Measurements from ENCODE around the gene PSMB7. TPM values are rescaled to one million over a fixed set of nuclear protein-coding genes. Genes with fewer than 3 reads are reported as not detected.

The PSMB7 gene
- total and polyA plus RNA-seq, 4 donors = 86.1 to 194 (median 149) TPM

DNA sequence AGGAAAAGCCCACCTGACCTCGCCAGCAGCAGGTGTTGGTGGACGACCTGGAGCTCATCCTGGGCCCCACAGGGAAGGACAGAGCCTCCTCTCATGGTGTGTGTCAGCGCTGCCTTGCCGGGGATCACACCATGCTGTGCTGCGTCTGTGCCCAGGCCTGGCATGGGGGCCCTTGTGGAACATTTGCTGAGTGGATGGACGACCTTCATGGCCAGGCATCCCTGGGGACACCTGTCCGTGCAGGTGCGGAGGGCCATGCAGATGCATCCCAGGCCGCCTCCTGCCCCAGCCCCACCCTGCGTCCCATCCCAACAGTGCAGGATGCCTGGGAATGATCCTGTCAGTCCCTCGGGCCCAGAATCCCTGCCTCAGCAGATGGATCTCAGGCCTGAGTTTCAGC lies 83.7 kb downstream of the PSMB7 start:
- Histone ChIP-seq H3K4me1 (ENCODE audit: control insufficient read depth in 5 of 5, insufficient read depth in 5 of 5, low read length in 5 of 5) (no peaks in the 10 kb centered on the region), H3K27me3 (ENCODE audit: control insufficient read depth in 3 of 3, insufficient read depth in 3 of 3, low read length in 2 of 3) (no peaks in the 10 kb centered on the region), H3K9me3 (ENCODE audit: control insufficient read depth in 4 of 4, insufficient read depth in 3 of 4, low read length in 3 of 4) (no peaks in the 10 kb centered on the region), H3K36me3 (ENCODE audit: control insufficient read depth in 4 of 4, insufficient read depth in 4 of 4, low read length in 4 of 4) (peaks cover 0 to 72% (median 11%) of the 10 kb centered on the region in 4 donors), H3K9ac (ENCODE audit: insufficient read depth in 1 of 2, low read length in 2 of 2) (no peak overlapping the region), H3K4me3 (no peak overlapping the region), H3K27ac (ENCODE audit: low read depth in 1 of 2, low read length in 1 of 2) (no peak overlapping the region)
- DNase-seq (no peak), ATAC-seq (ENCODE audit: insufficient read depth, low FRiP score) (no peak)
- TF ChIP-seq, protein P1, sequence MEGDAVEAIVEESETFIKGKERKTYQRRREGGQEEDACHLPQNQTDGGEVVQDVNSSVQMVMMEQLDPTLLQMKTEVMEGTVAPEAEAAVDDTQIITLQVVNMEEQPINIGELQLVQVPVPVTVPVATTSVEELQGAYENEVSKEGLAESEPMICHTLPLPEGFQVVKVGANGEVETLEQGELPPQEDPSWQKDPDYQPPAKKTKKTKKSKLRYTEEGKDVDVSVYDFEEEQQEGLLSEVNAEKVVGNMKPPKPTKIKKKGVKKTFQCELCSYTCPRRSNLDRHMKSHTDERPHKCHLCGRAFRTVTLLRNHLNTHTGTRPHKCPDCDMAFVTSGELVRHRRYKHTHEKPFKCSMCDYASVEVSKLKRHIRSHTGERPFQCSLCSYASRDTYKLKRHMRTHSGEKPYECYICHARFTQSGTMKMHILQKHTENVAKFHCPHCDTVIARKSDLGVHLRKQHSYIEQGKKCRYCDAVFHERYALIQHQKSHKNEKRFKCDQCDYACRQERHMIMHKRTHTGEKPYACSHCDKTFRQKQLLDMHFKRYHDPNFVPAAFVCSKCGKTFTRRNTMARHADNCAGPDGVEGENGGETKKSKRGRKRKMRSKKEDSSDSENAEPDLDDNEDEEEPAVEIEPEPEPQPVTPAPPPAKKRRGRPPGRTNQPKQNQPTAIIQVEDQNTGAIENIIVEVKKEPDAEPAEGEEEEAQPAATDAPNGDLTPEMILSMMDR (IDR thresholded peaks at IDR 0.05; ENCODE audit: control extremely low read depth, extremely low read depth) = no peak
- WGBS, 2 donors = 91 to 92% methylated on average over 10 to 11 of the region's 11 CpGs

DNA sequence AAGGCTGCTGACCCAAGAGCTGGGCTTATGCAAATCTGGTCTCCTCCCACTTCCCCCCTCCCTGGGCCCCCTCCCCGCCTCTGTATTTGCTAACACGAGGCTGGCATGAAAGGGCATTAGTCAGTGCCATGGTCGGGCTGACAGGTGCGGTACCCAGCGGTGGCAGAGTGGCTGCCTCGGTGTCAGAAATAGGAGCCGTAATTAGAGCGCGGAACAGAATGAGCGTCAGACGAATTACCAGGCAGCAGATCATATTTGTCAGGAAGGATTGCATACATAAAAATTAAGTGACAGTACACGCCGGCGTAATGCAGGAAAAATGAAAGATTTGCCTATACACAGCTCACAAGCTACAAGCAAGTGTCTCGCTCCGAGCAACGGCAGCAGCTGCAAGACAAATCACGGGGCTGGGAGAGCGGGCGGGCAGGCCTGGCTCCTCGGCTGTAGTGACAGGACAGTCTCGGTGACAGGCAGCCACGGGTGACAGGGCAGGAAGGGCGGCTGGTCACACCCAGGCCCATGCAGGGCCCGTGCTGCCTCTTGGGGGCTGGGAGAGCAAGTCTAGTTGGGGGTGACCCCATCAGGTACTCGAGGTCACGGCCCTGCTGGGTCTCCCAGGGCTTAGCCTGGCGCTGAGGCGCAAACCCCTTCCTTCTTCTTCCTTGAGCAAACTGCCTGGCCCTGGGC lies 85.1 kb downstream of the PSMB7 start:
- no peak for ATAC-seq (ENCODE audit: insufficient read depth, low FRiP score)

DNA sequence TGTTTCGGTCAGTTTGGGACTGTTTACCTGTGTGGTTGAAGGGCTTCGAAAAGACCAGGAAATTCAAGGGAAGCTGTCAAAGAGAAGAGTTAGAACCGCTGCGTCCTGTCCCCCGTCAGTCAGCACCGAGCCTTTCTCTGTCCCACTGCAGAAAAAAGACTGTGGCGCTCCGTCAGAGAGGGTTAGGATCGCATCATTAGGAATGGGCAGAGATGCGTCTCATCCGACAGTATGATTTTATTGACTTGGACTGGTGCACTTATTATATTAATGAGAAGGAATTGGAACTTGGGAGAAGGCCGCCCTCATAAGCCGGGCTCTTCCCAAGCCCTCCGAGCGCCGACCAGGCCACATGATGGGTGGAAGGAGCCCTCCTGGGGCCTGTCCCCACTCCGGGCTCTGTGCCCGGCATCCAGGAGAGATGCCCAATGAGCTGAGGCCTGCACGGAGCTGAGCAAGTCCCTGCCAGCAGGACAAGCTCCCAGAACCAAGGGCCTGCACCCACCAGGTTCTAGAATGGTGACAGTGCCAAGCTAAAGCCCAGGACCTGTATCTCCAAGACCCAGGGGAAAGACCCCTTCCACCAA lies 85.9 kb downstream of the PSMB7 start:
- Histone ChIP-seq H3K36me3 (ENCODE audit: control insufficient read depth in 4 of 4, insufficient read depth in 4 of 4, low read length in 4 of 4) (peaks cover 0 to 72% (median 13%) of the 10 kb centered on the region in 4 donors), H3K4me3 (no peak overlapping the region), H3K27ac (ENCODE audit: low read depth in 1 of 2, low read length in 1 of 2) (no peak overlapping the region), H3K27me3 (ENCODE audit: control insufficient read depth in 3 of 3, insufficient read depth in 3 of 3, low read length in 2 of 3) (no peaks in the 10 kb centered on the region), H3K9me3 (ENCODE audit: control insufficient read depth in 4 of 4, insufficient read depth in 3 of 4, low read length in 3 of 4) (no peaks in the 10 kb centered on the region), H3K9ac (ENCODE audit: insufficient read depth in 1 of 2, low read length in 2 of 2) (no peak overlapping the region), H3K4me1 (ENCODE audit: control insufficient read depth in 5 of 5, insufficient read depth in 5 of 5, low read length in 5 of 5) (no peaks in the 10 kb centered on the region)
- TF ChIP-seq, protein P1 (IDR thresholded peaks at IDR 0.05; ENCODE audit: control extremely low read depth, extremely low read depth) = no peak
- ATAC-seq (ENCODE audit: insufficient read depth, low FRiP score) (no peak), DNase-seq (no peak)
- 87 to 93% methylated on average over 19 of the region's 19 CpGs for WGBS, 2 donors

More for the DNA sequence above, 85.1 kb downstream of the PSMB7 start:
- H3K27me3 ChIP-seq (ENCODE audit: control insufficient read depth in 3 of 3, insufficient read depth in 3 of 3, low read length in 2 of 3) = no peaks in the 10 kb centered on the region
- peaks cover 0 to 75% (median 13%) of the 10 kb centered on the region in 4 donors for H3K36me3 ChIP-seq (ENCODE audit: control insufficient read depth in 4 of 4, insufficient read depth in 4 of 4, low read length in 4 of 4)
- no peak overlapping the region for H3K9ac ChIP-seq (ENCODE audit: insufficient read depth in 1 of 2, low read length in 2 of 2)
- no peak overlapping the region for H3K27ac ChIP-seq (ENCODE audit: low read depth in 1 of 2, low read length in 1 of 2)
- no peaks in the 10 kb centered on the region for H3K9me3 ChIP-seq (ENCODE audit: control insufficient read depth in 4 of 4, insufficient read depth in 3 of 4, low read length in 3 of 4)
- DNase-seq = no peak
- 85 to 92% methylated on average over 29 of the region's 29 CpGs for WGBS, 2 donors
- no peak overlapping the region for H3K4me3 ChIP-seq
- no peaks in the 10 kb centered on the region for H3K4me1 ChIP-seq (ENCODE audit: control insufficient read depth in 5 of 5, insufficient read depth in 5 of 5, low read length in 5 of 5)
- TF ChIP-seq, protein P1 (IDR thresholded peaks at IDR 0.05; ENCODE audit: control extremely low read depth, extremely low read depth) = no peak

All from lung (tissue), 12 donors.